Measurements from ENCODE around the gene KIF1B. TPM values are rescaled to one million over a fixed set of nuclear protein-coding genes. Genes with fewer than 3 reads are reported as not detected.
A peak's percentile ranks its signal among the peaks of the same experiment; 100 is the strongest.

KIF1B gene
- polyA plus RNA-seq (2013, experiment 1 of 2), result 52.8 TPM
- polyA plus RNA-seq (2013, experiment 2 of 2), result 45.4 TPM

- 0% methylated on average over 79 to 101 of the region's 107 CpGs for WGBS, 2 experiments (ENCODE audit: insufficient coverage in 2 of 2)
Observed at GRCh38 chr1:10209905-10210810, at the start of gene KIF1B. Gene KIF1B (plus strand): TSS chr1:10210570. CDS start chr1:10232329, 21,759 bp downstream.

GRCh38 chr1:10160907-10161490, 49.4 kb upstream of the KIF1B start:
- H3K36me3 ChIP-seq (ENCODE audit: control insufficient read depth, insufficient read depth, low read length), result peaks cover 57% of the 10 kb centered on the region
- no peaks in the 10 kb centered on the region for H3K4me1 ChIP-seq (ENCODE audit: control insufficient read depth, insufficient read depth, low read length, poor library complexity, severe bottlenecking)
- H3K27ac ChIP-seq (ENCODE audit: low read depth, low read length, severe bottlenecking), result no peak overlapping the region
- H3K9me3 ChIP-seq (ENCODE audit: control insufficient read depth, low read length), result no peaks in the 10 kb centered on the region
- WGBS, 2 experiments (ENCODE audit: insufficient coverage in 2 of 2), result 92% methylated on average over 9 to 11 of the region's 12 CpGs
- H3K4me3 ChIP-seq (ENCODE audit: extremely low read depth, insufficient read depth, low read length, poor library complexity, severe bottlenecking), result no peak overlapping the region

More at GRCh38 chr1:10209905-10210810, at the start of gene KIF1B:
- Histone ChIP-seq H3K4me1 (ENCODE audit: control insufficient read depth, insufficient read depth, low read length, poor library complexity, severe bottlenecking) (peaks cover 9% of the 10 kb centered on the region), H3K4me3 (ENCODE audit: extremely low read depth, insufficient read depth, low read length, poor library complexity, severe bottlenecking) (peak within 1 kb of the TSS; percentile 98), H3K36me3 (ENCODE audit: control insufficient read depth, insufficient read depth, low read length) (no peaks in the 10 kb centered on the region), H3K27ac (ENCODE audit: low read depth, low read length, severe bottlenecking) (peak within 1 kb of the TSS; percentile 98), H3K9me3 (ENCODE audit: control insufficient read depth, low read length) (no peaks in the 10 kb centered on the region)

- Histone ChIP-seq H3K9me3 (ENCODE audit: control insufficient read depth, low read length) (no peaks in the 10 kb centered on the region), H3K36me3 (ENCODE audit: control insufficient read depth, insufficient read depth, low read length) (peaks cover 59% of the 10 kb centered on the region), H3K4me1 (ENCODE audit: control insufficient read depth, insufficient read depth, low read length, poor library complexity, severe bottlenecking) (no peaks in the 10 kb centered on the region), H3K27ac (ENCODE audit: low read depth, low read length, severe bottlenecking) (no peak overlapping the region), H3K4me3 (ENCODE audit: extremely low read depth, insufficient read depth, low read length, poor library complexity, severe bottlenecking) (no peak overlapping the region)
- 94 to 99% methylated on average over 12 to 17 of the region's 17 CpGs for WGBS, 2 experiments (ENCODE audit: insufficient coverage in 2 of 2)
Observed at GRCh38 chr1:10161541-10162290, 48.7 kb upstream of the KIF1B start.

- 77 to 98% methylated on average over 5 to 7 of the region's 7 CpGs for WGBS, 2 experiments (ENCODE audit: insufficient coverage in 2 of 2)
- Histone ChIP-seq H3K4me1 (ENCODE audit: control insufficient read depth, insufficient read depth, low read length, poor library complexity, severe bottlenecking) (no peaks in the 10 kb centered on the region), H3K4me3 (ENCODE audit: extremely low read depth, insufficient read depth, low read length, poor library complexity, severe bottlenecking) (no peak overlapping the region), H3K9me3 (ENCODE audit: control insufficient read depth, low read length) (no peaks in the 10 kb centered on the region), H3K36me3 (ENCODE audit: control insufficient read depth, insufficient read depth, low read length) (peaks cover 72% of the 10 kb centered on the region), H3K27ac (ENCODE audit: low read depth, low read length, severe bottlenecking) (no peak overlapping the region)
Observed at GRCh38 chr1:10168912-10169514, 41.4 kb upstream of the KIF1B start.

GRCh38 chr1:10170239-10170574, 40.2 kb upstream of the KIF1B start:
- WGBS, 2 experiments (ENCODE audit: insufficient coverage in 2 of 2), result 100% methylated on average over 1 of the region's 2 CpGs; no CpG with 5 or more reads in 1 of the 2 experiments
- Histone ChIP-seq H3K4me3 (ENCODE audit: extremely low read depth, insufficient read depth, low read length, poor library complexity, severe bottlenecking) (no peak overlapping the region), H3K27ac (ENCODE audit: low read depth, low read length, severe bottlenecking) (no peak overlapping the region), H3K36me3 (ENCODE audit: control insufficient read depth, insufficient read depth, low read length) (peaks cover 70% of the 10 kb centered on the region), H3K4me1 (ENCODE audit: control insufficient read depth, insufficient read depth, low read length, poor library complexity, severe bottlenecking) (no peaks in the 10 kb centered on the region), H3K9me3 (ENCODE audit: control insufficient read depth, low read length) (no peaks in the 10 kb centered on the region)

GRCh38 chr1:10171105-10171767, 39.1 kb upstream of the KIF1B start:
- Histone ChIP-seq H3K36me3 (ENCODE audit: control insufficient read depth, insufficient read depth, low read length) (peaks cover 62% of the 10 kb centered on the region), H3K9me3 (ENCODE audit: control insufficient read depth, low read length) (no peaks in the 10 kb centered on the region), H3K4me1 (ENCODE audit: control insufficient read depth, insufficient read depth, low read length, poor library complexity, severe bottlenecking) (no peaks in the 10 kb centered on the region), H3K27ac (ENCODE audit: low read depth, low read length, severe bottlenecking) (no peak overlapping the region), H3K4me3 (ENCODE audit: extremely low read depth, insufficient read depth, low read length, poor library complexity, severe bottlenecking) (no peak overlapping the region)
- WGBS, 2 experiments (ENCODE audit: insufficient coverage in 2 of 2), result 96 to 98% methylated on average over 14 to 16 of the region's 16 CpGs

GRCh38 chr1:10171995-10172669, 38.2 kb upstream of the KIF1B start:
- Histone ChIP-seq H3K4me1 (ENCODE audit: control insufficient read depth, insufficient read depth, low read length, poor library complexity, severe bottlenecking) (no peaks in the 10 kb centered on the region), H3K36me3 (ENCODE audit: control insufficient read depth, insufficient read depth, low read length) (peaks cover 62% of the 10 kb centered on the region), H3K9me3 (ENCODE audit: control insufficient read depth, low read length) (no peaks in the 10 kb centered on the region), H3K27ac (ENCODE audit: low read depth, low read length, severe bottlenecking) (no peak overlapping the region), H3K4me3 (ENCODE audit: extremely low read depth, insufficient read depth, low read length, poor library complexity, severe bottlenecking) (no peak overlapping the region)
- 94 to 95% methylated on average over 5 to 6 of the region's 8 CpGs for WGBS, 2 experiments (ENCODE audit: insufficient coverage in 2 of 2)

- Histone ChIP-seq H3K36me3 (ENCODE audit: control insufficient read depth, insufficient read depth, low read length) (peaks cover 53% of the 10 kb centered on the region), H3K4me3 (ENCODE audit: extremely low read depth, insufficient read depth, low read length, poor library complexity, severe bottlenecking) (no peak overlapping the region)
- WGBS, 2 experiments (ENCODE audit: insufficient coverage in 2 of 2), result 93 to 98% methylated on average over 10 of the region's 10 CpGs
Observed at GRCh38 chr1:10173582-10173981, 36.8 kb upstream of the KIF1B start.

GRCh38 chr1:10177876-10178275, 32.5 kb upstream of the KIF1B start:
- no peak overlapping the region for H3K4me3 ChIP-seq (ENCODE audit: extremely low read depth, insufficient read depth, low read length, poor library complexity, severe bottlenecking)
- peaks cover 16% of the 10 kb centered on the region for H3K4me1 ChIP-seq (ENCODE audit: control insufficient read depth, insufficient read depth, low read length, poor library complexity, severe bottlenecking)
- H3K9me3 ChIP-seq (ENCODE audit: control insufficient read depth, low read length), result no peaks in the 10 kb centered on the region
- peaks cover 49% of the 10 kb centered on the region for H3K36me3 ChIP-seq (ENCODE audit: control insufficient read depth, insufficient read depth, low read length)
- 83% methylated on average over 1 to 5 of the region's 5 CpGs for WGBS, 2 experiments (ENCODE audit: insufficient coverage in 2 of 2)
- H3K27ac ChIP-seq (ENCODE audit: low read depth, low read length, severe bottlenecking), result no peak overlapping the region

More at GRCh38 chr1:10173582-10173981, 36.8 kb upstream of the KIF1B start:
- no peak overlapping the region for H3K27ac ChIP-seq (ENCODE audit: low read depth, low read length, severe bottlenecking)
- H3K9me3 ChIP-seq (ENCODE audit: control insufficient read depth, low read length), result no peaks in the 10 kb centered on the region
- H3K4me1 ChIP-seq (ENCODE audit: control insufficient read depth, insufficient read depth, low read length, poor library complexity, severe bottlenecking), result peaks cover 9% of the 10 kb centered on the region
